Endothelial cell of umbilical vein (primary cell): ENCODE results near the gene G3BP2. TPM values are rescaled to one million over a fixed set of nuclear protein-coding genes. Genes with fewer than 3 reads are reported as not detected.
"Not testable (repeated sequence)": the region's sequence is repeated elsewhere in the genome, so short reads cannot be mapped to it uniquely, and the experiment has no call there.

ENCODE experiments used
- BruUV-seq: library from RNA; stranded (reverse); fragments of 400-500 nt; replicated peaks from 2 replicates; lab custom pipeline; 2021; lab: Mats Ljungman, UMichigan
- CTCF ChIA-PET: fragments of 300-600, 350-600 bp; sonication (Branson Sonifier 250); formaldehyde crosslinking; loops from one replicate; lab custom pipeline; 2021; ENCODE audit warnings: antibody characterized with exemption, inconsistent platforms; lab: Charles Lee
- POLR2A ChIA-PET: fragments of 300-600, 350-600 bp; sonication (Branson Sonifier 250); formaldehyde crosslinking; loops from one replicate; lab custom pipeline; 2021; ENCODE audit warnings: antibody characterized with exemption, inconsistent platforms; lab: Charles Lee
- DNase-seq: peaks from one replicate; pipeline ENCODE4 v3.0.0-alpha.2; 2011; ENCODE audit warnings: low read depth, low spot score
- FAIRE-seq: peaks from 2 replicates; lab custom pipeline; 2011; peaks lifted over from hg19 to GRCh38; lab: Jason Lieb, UNC
- H2AFZ ChIP-seq: 2 replicates; pipeline ENCODE4 v1.6.0; 2012; ENCODE audit warnings: low read depth, low read length, control low read depth, inconsistent platforms
- H3K27ac ChIP-seq: 2 replicates; pipeline ENCODE4 v1.5.1; 2011; ENCODE audit warnings: low read depth, mild to moderate bottlenecking, control low read depth, low read length, moderate library complexity; ENCODE audit not compliant: insufficient read depth
- H3K27me3 ChIP-seq, 2 experiments: 2 replicates each; pipeline versions ENCODE4 v1.6.0 to v1.6.1; 2011; ENCODE audit warnings: low read length in 2 of 2, mixed read lengths in 1 of 2; ENCODE audit not compliant: control insufficient read depth in 2 of 2, insufficient read depth in 2 of 2
- H3K36me3 ChIP-seq, 2 experiments: 2 replicates in 1 of 2; 3 replicates in 1 of 2; pipeline ENCODE4 v1.5.1; 2011; ENCODE audit warnings: low read length in 2 of 2, mild to moderate bottlenecking in 1 of 2, moderate library complexity in 1 of 2; ENCODE audit not compliant: control insufficient read depth in 2 of 2, insufficient read depth in 2 of 2; ENCODE audit errors: extremely low read depth in 1 of 2
- H3K4me1 ChIP-seq: 3 replicates; pipeline ENCODE4 v1.5.1; 2011; ENCODE audit warnings: mild to moderate bottlenecking, low read length; ENCODE audit not compliant: control insufficient read depth, insufficient read depth; ENCODE audit errors: extremely low read depth
- H3K4me2 ChIP-seq: 2 replicates; pipeline ENCODE4 v1.6.1; 2011; ENCODE audit warnings: low read length, control low read depth, mixed read lengths; ENCODE audit not compliant: insufficient read depth
- H3K4me3 ChIP-seq, 3 experiments: fragments of 200-600 bp in 1 of 3; sonication (generic), shearing (Covaris generic) in 1 of 3; replicated peaks in 1 of 3; 2 replicates each; pipeline ENCODE4 v1.5.1; 2011 to 2016; ENCODE audit warnings: control low read depth in 3 of 3, low read length in 3 of 3, mild to moderate bottlenecking in 2 of 3, inconsistent platforms in 1 of 3, low read depth in 1 of 3, moderate library complexity in 1 of 3; ENCODE audit not compliant: insufficient read depth in 1 of 3
- H3K79me2 ChIP-seq: 2 replicates; pipeline ENCODE4 v1.6.0; 2012; ENCODE audit warnings: low read length, inconsistent platforms; ENCODE audit not compliant: control insufficient read depth, insufficient read depth
- H3K9ac ChIP-seq: replicated peaks from 2 replicates; pipeline ENCODE3; 2011; ENCODE audit warnings: low read length, control low read depth; ENCODE audit not compliant: insufficient read depth; ENCODE audit errors: extremely low read depth
- H3K9me1 ChIP-seq: replicated peaks from 3 replicates; pipeline ENCODE4 v1.6.0; 2011; ENCODE audit warnings: mild to moderate bottlenecking, low read length; ENCODE audit not compliant: control insufficient read depth, insufficient read depth; ENCODE audit errors: extremely low read depth
- H3K9me3 ChIP-seq: replicated peaks from 2 replicates; pipeline ENCODE4 v1.5.1; 2012; ENCODE audit warnings: low read length, inconsistent platforms; ENCODE audit not compliant: control insufficient read depth, insufficient read depth
- H4K20me1 ChIP-seq: replicated peaks from 2 replicates; pipeline ENCODE3; 2011; ENCODE audit warnings: mild to moderate bottlenecking, low read length; ENCODE audit not compliant: control insufficient read depth, insufficient read depth; ENCODE audit errors: extremely low read depth
- CTCF ChIP-seq, 2 donors: IDR thresholded peaks; 1 replicate in 1 of 2; 2 replicates in 1 of 2; pipeline ENCODE4 v1.5.1; 2011; ENCODE audit warnings: low read length in 2 of 2, mild to moderate bottlenecking in 2 of 2, moderate library complexity in 2 of 2, control low read depth in 1 of 2, inconsistent platforms in 1 of 2, low read depth in 1 of 2; ENCODE audit not compliant: insufficient read depth in 1 of 2; ENCODE audit errors: extremely low read depth in 1 of 2
- EZH2 ChIP-seq: IDR thresholded peaks from 2 replicates; pipeline ENCODE4 v1.6.1; 2012; ENCODE audit warnings: borderline replicate concordance, low read depth, mild to moderate bottlenecking, moderate library complexity, low read length, inconsistent platforms; ENCODE audit not compliant: severe bottlenecking
- FOS ChIP-seq: IDR thresholded peaks from 2 replicates; pipeline ENCODE4 v1.6.1; 2011; ENCODE audit warnings: mild to moderate bottlenecking, low read length, moderate library complexity, borderline replicate concordance; ENCODE audit not compliant: insufficient read depth
- GATA2 ChIP-seq: IDR thresholded peaks from 2 replicates; pipeline ENCODE4 v1.7.0; 2011; ENCODE audit warnings: low read depth, mild to moderate bottlenecking, moderate library complexity, mixed read lengths, low read length; ENCODE audit not compliant: insufficient read length, insufficient read depth
- JUN ChIP-seq: IDR thresholded peaks from 2 replicates; pipeline ENCODE4 v1.6.1; 2011; ENCODE audit warnings: borderline replicate concordance, low read depth; ENCODE audit not compliant: insufficient read length, insufficient read depth
- MYC ChIP-seq: IDR thresholded peaks from one replicate; pipeline ENCODE4 v1.6.1; 2011; ENCODE audit warnings: mild to moderate bottlenecking, low read depth, low read length
- POLR2A ChIP-seq: IDR thresholded peaks from 2 replicates; pipeline ENCODE4 v1.6.1; 2012; ENCODE audit warnings: low read depth, mild to moderate bottlenecking, control low read depth, low read length
- POLR2AphosphoS5 ChIP-seq: IDR thresholded peaks from 2 replicates; pipeline ENCODE4 v1.6.1; 2012; ENCODE audit warnings: low read depth, mild to moderate bottlenecking, control low read depth, low read length, moderate library complexity; ENCODE audit not compliant: insufficient read depth
- dilution Hi-C: fragments of 300-500 bp; cut with MboI; formaldehyde crosslinking; loops from one replicate; pipeline ENCODE4 v1.15.0; 2019; ENCODE audit warnings: low sequenced_read_pairs; ENCODE audit not compliant: extremely low pct_ligation_motif_present
- intact Hi-C: fragments of 100-400 bp; cut with micrococcal nuclease; formaldehyde crosslinking; loops from one replicate; pipeline ENCODE4 v1.10.0; 2022
- polyA plus RNA-seq, 4 experiments: library from polyadenylated mRNA; depleted of rRNA in 3 of 4; stranded (reverse) in 3 of 4; unstranded in 1 of 4; fragments of >200 nt; gene quantifications; 2 replicates each; pipeline versions ENCODE4 v1.2.1 to v1.2.3, GENCODE V29; 2011 to 2012; ENCODE audit warnings: missing spikeins in 1 of 4
- total RNA-seq: library from RNA; stranded (reverse); gene quantifications from 2 replicates; pipeline ENCODE4 v1.2.3, GENCODE V29; 2021
- TF ChIP-seq, protein P1 (sequence below): IDR thresholded peaks from 2 replicates; pipeline ENCODE4 v1.6.1; 2011; ENCODE audit not compliant: insufficient read depth, insufficient read length

Gene G3BP2
- total and polyA plus RNA-seq, 2 donors (not counting 3 experiments of a cell fraction or from before 2014, with no cell fraction given) = 61.1 to 180 TPM

DNA sequence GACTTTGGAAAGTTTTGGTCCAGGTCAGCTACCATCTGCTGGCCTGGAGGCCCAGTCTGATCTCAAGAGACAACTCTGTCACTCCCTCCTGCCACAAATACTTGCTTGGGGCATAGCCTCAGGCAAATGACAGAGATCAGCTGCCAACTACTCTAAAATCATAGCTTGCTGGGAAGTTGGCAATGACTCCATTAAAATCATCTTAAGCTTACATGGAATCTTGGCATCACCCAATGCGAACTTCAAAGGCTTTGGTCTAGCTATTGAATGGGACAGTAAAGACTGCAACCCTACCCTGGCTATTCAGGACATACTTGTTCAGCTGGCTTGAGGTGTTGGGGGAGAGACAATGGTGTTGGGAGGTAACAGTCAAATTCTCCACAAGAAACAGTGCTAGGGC lies 44.2 kb upstream of the G3BP2 start:
- Histone ChIP-seq H3K36me3 (peaks cover 1 to 2% of the 10 kb centered on the region in 2 experiments), H3K9me3 (no peaks in the 10 kb centered on the region), H2AFZ (no peak overlapping the region), H3K79me2 (no peaks in the 10 kb centered on the region), H3K4me1 (peaks cover 10% of the 10 kb centered on the region), H3K27me3 (no peaks in the 10 kb centered on the region), H3K4me3 (no peak overlapping the region), H3K9me1 (no peaks in the 10 kb centered on the region), H3K27ac (no peak overlapping the region), H3K4me2 (no peak overlapping the region), H3K9ac (no peak overlapping the region), H4K20me1 (no peaks in the 10 kb centered on the region)
- dilution Hi-C loops (no loop called here), intact Hi-C loops (no loop called here)
- BruUV-seq = no TSS peak
- POLR2A ChIA-PET = no interaction called here
- no peak for TF ChIP-seq FOS
- no peak for TF ChIP-seq GATA2
- TF ChIP-seq, protein P1, sequence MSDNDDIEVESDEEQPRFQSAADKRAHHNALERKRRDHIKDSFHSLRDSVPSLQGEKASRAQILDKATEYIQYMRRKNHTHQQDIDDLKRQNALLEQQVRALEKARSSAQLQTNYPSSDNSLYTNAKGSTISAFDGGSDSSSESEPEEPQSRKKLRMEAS = no peak
- TF ChIP-seq JUN = no peak
- TF ChIP-seq CTCF (IDR thresholded peaks at IDR 0.05; ENCODE audit: extremely low read depth in 1 of 2, insufficient read depth in 1 of 2, low read depth in 1 of 2, low read length in 2 of 2) = no peak
- TF ChIP-seq POLR2A = no peak
- TF ChIP-seq MYC = no peak
- TF ChIP-seq POLR2AphosphoS5 = no peak
- no peak for TF ChIP-seq EZH2
- CTCF ChIA-PET = no interaction called here
- FAIRE-seq (no peak), DNase-seq (no peak)

DNA sequence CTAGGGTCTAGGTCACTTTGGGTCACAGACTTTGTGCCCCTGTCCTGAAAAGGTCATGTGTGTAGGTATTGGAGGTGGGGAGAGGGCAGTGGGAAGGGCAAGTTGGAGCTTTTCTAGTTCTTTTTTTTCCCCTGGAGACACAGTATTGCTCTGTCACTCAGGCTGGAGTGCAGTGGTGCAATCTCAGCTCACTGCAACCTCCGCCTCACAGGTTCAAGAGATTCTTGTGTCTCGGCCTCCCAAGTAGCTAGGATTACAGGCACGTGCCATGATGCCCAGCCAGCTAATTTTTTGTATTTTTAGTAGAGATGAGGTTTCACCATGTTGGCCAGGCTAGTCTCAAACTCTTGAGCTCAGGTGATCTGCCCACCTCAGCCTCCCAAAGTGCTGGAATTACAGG lies 42.8 kb upstream of the G3BP2 start:
- H3K9ac ChIP-seq, FAIRE-seq, H3K79me2 ChIP-seq, intact Hi-C loops, BruUV-seq, H2AFZ ChIP-seq, H3K27ac ChIP-seq, H3K9me3 ChIP-seq, H3K9me1 ChIP-seq, H3K4me1 ChIP-seq, H3K4me3 ChIP-seq, H3K27me3 ChIP-seq, dilution Hi-C loops, DNase-seq, H3K36me3 ChIP-seq, H3K4me2 ChIP-seq, H4K20me1 ChIP-seq: not testable (repeated sequence)
- ChIA-PET POLR2A (interaction anchor here (1.7 kb wide), 1 partner anchor 9 kb away, joined by 6 read pairs; the partner anchor contains the start of gene USO1), CTCF (interaction anchor here (8.1 kb wide), 1 partner anchor 7 kb away, joined by 78 read pairs; the partner anchor contains the start of gene USO1)
